ENCODE results near the gene RAB11FIP4.

DNA sequence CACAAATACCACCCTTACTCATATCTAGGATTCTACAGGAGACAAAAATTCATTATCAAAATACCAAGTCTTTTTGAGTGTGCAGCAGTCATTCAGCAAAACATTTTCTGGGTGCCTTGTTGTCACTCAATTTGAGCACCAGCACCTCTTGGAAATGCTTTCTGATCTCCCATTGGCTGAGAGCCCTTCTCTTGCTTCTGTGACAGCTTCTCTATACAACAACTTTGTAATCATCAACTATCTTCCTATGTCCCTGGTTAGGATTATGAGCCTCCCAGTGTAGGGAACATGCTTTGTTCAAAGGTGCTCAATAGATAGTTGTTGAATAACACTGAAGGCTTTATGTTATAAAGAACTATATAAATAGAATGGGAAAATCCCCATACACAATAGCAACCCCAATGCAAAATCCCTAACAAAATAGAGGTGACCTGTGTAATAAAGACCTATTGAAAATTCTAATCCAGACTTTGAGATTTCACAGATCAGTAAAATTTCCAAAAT is 10.3 kb upstream of the RAB11FIP4 start:
- TF ChIP-seq, protein P1, sequence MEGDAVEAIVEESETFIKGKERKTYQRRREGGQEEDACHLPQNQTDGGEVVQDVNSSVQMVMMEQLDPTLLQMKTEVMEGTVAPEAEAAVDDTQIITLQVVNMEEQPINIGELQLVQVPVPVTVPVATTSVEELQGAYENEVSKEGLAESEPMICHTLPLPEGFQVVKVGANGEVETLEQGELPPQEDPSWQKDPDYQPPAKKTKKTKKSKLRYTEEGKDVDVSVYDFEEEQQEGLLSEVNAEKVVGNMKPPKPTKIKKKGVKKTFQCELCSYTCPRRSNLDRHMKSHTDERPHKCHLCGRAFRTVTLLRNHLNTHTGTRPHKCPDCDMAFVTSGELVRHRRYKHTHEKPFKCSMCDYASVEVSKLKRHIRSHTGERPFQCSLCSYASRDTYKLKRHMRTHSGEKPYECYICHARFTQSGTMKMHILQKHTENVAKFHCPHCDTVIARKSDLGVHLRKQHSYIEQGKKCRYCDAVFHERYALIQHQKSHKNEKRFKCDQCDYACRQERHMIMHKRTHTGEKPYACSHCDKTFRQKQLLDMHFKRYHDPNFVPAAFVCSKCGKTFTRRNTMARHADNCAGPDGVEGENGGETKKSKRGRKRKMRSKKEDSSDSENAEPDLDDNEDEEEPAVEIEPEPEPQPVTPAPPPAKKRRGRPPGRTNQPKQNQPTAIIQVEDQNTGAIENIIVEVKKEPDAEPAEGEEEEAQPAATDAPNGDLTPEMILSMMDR (IDR thresholded peaks at IDR 0.05; ENCODE audit: low read depth, low read length), result no peak
- TF ChIP-seq, protein P2, sequence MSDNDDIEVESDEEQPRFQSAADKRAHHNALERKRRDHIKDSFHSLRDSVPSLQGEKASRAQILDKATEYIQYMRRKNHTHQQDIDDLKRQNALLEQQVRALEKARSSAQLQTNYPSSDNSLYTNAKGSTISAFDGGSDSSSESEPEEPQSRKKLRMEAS (IDR thresholded peaks at IDR 0.05; ENCODE audit: low read depth, low read length), result no peak
- TF ChIP-seq POLR2A (IDR thresholded peaks at IDR 0.05; ENCODE audit: extremely low read depth, insufficient read length), result no peak

Measured in NB4 (cell line).